NCI-H1436 (cell line): ENCODE data around the gene SLC4A1.

Source experiments
- DNase-seq: peaks from one replicate; lab custom pipeline; 2025; lab: John Stamatoyannopoulos, UW

Gene SLC4A1

GRCh38 chr17:44205962-44206824 is 61.7 kb downstream of the SLC4A1 start:
- no peak for DNase-seq

- DNase-seq, result no peak
Observed at GRCh38 chr17:44204441-44204882, 63.5 kb downstream of the SLC4A1 start.

GRCh38 chr17:44203731-44204440 is 64.0 kb downstream of the SLC4A1 start:
- DNase-seq, result peak; percentile 18

- no peak for DNase-seq
Observed at GRCh38 chr17:44202756-44203155, 65.2 kb downstream of the SLC4A1 start.

- peak; percentile 57 for DNase-seq
Observed at GRCh38 chr17:44200478-44201155, 67.3 kb downstream of the SLC4A1 start.

GRCh38 chr17:44199553-44200477 is 68.1 kb downstream of the SLC4A1 start, which contains the start of gene ATXN7L3:
Gene ATXN7L3, minus strand, starts transcription at chr17:44199884. Its CDS starts 1,814 bp downstream, at chr17:44198070.
- peak; percentile 100 for DNase-seq

- peak; percentile 52 for DNase-seq
Observed at GRCh38 chr17:44198721-44199552, 69.0 kb downstream of the SLC4A1 start.
